GM23248 (cell line): ENCODE data around the gene ZC3H12C. TPM values are rescaled to one million over a fixed set of nuclear protein-coding genes. Genes with fewer than 3 reads are reported as not detected.

Experiments
- DNase-seq: peaks from one replicate; pipeline ENCODE4 v3.0.0-alpha.2; 2015
- H2AFZ ChIP-seq: fragments of 200-600 bp; sonication (generic); 2 replicates; pipeline ENCODE4 v1.6.1; 2016; ENCODE audit warnings: antibody characterized with exemption
- H3F3A ChIP-seq: fragments of 200-600 bp; sonication (generic); 2 replicates; pipeline ENCODE4 v1.6.1; 2016; ENCODE audit warnings: mild to moderate bottlenecking, antibody characterized with exemption, mixed run types; ENCODE audit not compliant: insufficient read depth
- H3K27ac ChIP-seq: fragments of 200-600 bp; sonication (generic); 2 replicates; pipeline ENCODE4 v1.5.1; 2016; ENCODE audit warnings: mild to moderate bottlenecking
- H3K27me3 ChIP-seq: fragments of 200-600 bp; sonication (generic); replicated peaks from 2 replicates; pipeline ENCODE4 v1.6.1; 2016; ENCODE audit warnings: mild to moderate bottlenecking; ENCODE audit not compliant: insufficient read depth
- H3K36me3 ChIP-seq: fragments of 200-600 bp; sonication (generic); 2 replicates; pipeline ENCODE4 v1.6.1; 2016; ENCODE audit warnings: low read depth, mild to moderate bottlenecking
- H3K4me1 ChIP-seq: fragments of 200-600 bp; sonication (generic); 2 replicates; pipeline ENCODE4 v1.6.1; 2016; ENCODE audit warnings: mild to moderate bottlenecking; ENCODE audit not compliant: insufficient read depth
- H3K4me2 ChIP-seq: fragments of 200-600 bp; sonication (generic); one replicate; pipeline ENCODE4 v1.6.1; 2016; ENCODE audit warnings: mild to moderate bottlenecking; ENCODE audit not compliant: unreplicated experiment
- H3K4me3 ChIP-seq: fragments of 200-600 bp; sonication (generic); 2 replicates; pipeline ENCODE4 v1.5.1; 2016; ENCODE audit warnings: mild to moderate bottlenecking
- H3K79me2 ChIP-seq: fragments of 200-600 bp; sonication (generic); 2 replicates; pipeline ENCODE4 v1.6.1; 2016; ENCODE audit warnings: mild to moderate bottlenecking; ENCODE audit not compliant: insufficient read depth
- H3K9ac ChIP-seq: fragments of 200-600 bp; sonication (generic); 2 replicates; pipeline ENCODE4 v1.6.1; 2016; ENCODE audit warnings: mild to moderate bottlenecking
- H3K9me2 ChIP-seq: fragments of 200-600 bp; sonication (generic); 2 replicates; pipeline ENCODE4 v1.6.1; 2016; ENCODE audit warnings: mixed run types, mild to moderate bottlenecking, moderate library complexity; ENCODE audit not compliant: insufficient read depth
- H3K9me3 ChIP-seq: fragments of 200-600 bp; sonication (generic); one replicate; pipeline ENCODE4 v1.6.1; 2017; ENCODE audit warnings: low read depth
- H4K20me1 ChIP-seq: fragments of 200-600 bp; sonication (generic); 2 replicates; pipeline ENCODE4 v1.6.0; 2016; ENCODE audit not compliant: insufficient read depth
- EZH2 ChIP-seq: fragments of 200-600 bp; sonication (generic); IDR thresholded peaks from 2 replicates; pipeline ENCODE4 v1.6.1; 2018; ENCODE audit warnings: antibody characterized with exemption, mild to moderate bottlenecking; ENCODE audit not compliant: insufficient read depth, poor library complexity, severe bottlenecking
- EZH2phosphoT487 ChIP-seq: fragments of 200-600 bp; sonication (generic); IDR thresholded peaks from 2 replicates; pipeline ENCODE4 v1.6.1; 2018; ENCODE audit warnings: antibody characterized with exemption, moderate library complexity, mild to moderate bottlenecking, low read depth; ENCODE audit not compliant: insufficient read depth
- WGBS, 2 experiments: methylation state at CpG; one replicate each; pipeline ENCODE4 v1.1.6; 2015 to 2017; ENCODE audit warnings: low lambda C conversion rate in 2 of 2, low coverage in 1 of 2; ENCODE audit errors: missing lambda C conversion rate in 2 of 2; 5-methylcytosine and 5-hydroxymethylcytosine counted together
- in situ Hi-C: fragments of 300-500 bp; cut with MboI; formaldehyde crosslinking; loops from 2 replicates; pipeline ENCODE4 v1.15.0; 2020
- polyA plus RNA-seq: library from polyadenylated mRNA; unstranded; fragments of >200 nt; fragmentation: Nextera tagmentation; extraction: Ambion mirVana; gene quantifications from 2 replicates; pipeline ENCODE4 v1.2.1, GENCODE V29; 2016
- total RNA-seq: library from RNA; depleted of rRNA; stranded (reverse); fragments of >200 nt; shearing (Covaris generic); gene quantifications from 2 replicates; pipeline ENCODE4 v1.2.3, GENCODE V29; 2014

ZC3H12C gene
- total and polyA plus RNA-seq, 2 experiments from 2014 or later, result 1.4 to 5.3 TPM

- Histone ChIP-seq H3K79me2 (no peaks in the 10 kb centered on the region), H3K9me3 (no peaks in the 10 kb centered on the region), H3K36me3 (no peaks in the 10 kb centered on the region), H3K4me3 (no peak overlapping the region), H3K4me2 (no peak overlapping the region), H3F3A (no peaks in the 10 kb centered on the region), H2AFZ (no peak overlapping the region), H3K27ac (no peak overlapping the region), H4K20me1 (no peaks in the 10 kb centered on the region), H3K27me3 (no peaks in the 10 kb centered on the region), H3K4me1 (no peaks in the 10 kb centered on the region), H3K9ac (no peak overlapping the region), H3K9me2 (no peaks in the 10 kb centered on the region)
- whole genome bisulfite sequencing, 2 experiments, result 73 to 89% methylated on average over 8 of the region's 8 CpGs
- in situ Hi-C loops, result no loop called here
- TF ChIP-seq EZH2 (no peak), EZH2phosphoT487 (no peak)
- no peak for DNase-seq
Observed at GRCh38 chr11:110050201-110050506, 43.0 kb upstream of the ZC3H12C start.

GRCh38 chr11:110053848-110054414 is 39.3 kb upstream of the ZC3H12C start:
- no peaks in the 10 kb centered on the region for H3K9me2 ChIP-seq
- no peak for DNase-seq
- H2AFZ ChIP-seq, result no peak overlapping the region
- H3K27me3 ChIP-seq, result no peaks in the 10 kb centered on the region
- no peaks in the 10 kb centered on the region for H4K20me1 ChIP-seq
- no peak overlapping the region for H3K9ac ChIP-seq
- H3K4me1 ChIP-seq, result no peaks in the 10 kb centered on the region; the same call in 1 of the 2 replicates
- H3K4me3 ChIP-seq, result no peak overlapping the region
- H3F3A ChIP-seq, result no peaks in the 10 kb centered on the region; the same call in 1 of the 2 replicates
- 90 to 93% methylated on average over 11 of the region's 11 CpGs for WGBS, 2 experiments
- in situ Hi-C loops, result no loop called here
- TF ChIP-seq EZH2, result no peak
- TF ChIP-seq EZH2phosphoT487, result no peak
- no peak overlapping the region for H3K4me2 ChIP-seq
- no peak overlapping the region for H3K27ac ChIP-seq
- no peaks in the 10 kb centered on the region for H3K9me3 ChIP-seq
- H3K36me3 ChIP-seq, result no peaks in the 10 kb centered on the region
- no peaks in the 10 kb centered on the region for H3K79me2 ChIP-seq

- in situ Hi-C loops, result no loop called here
- H3K27me3 ChIP-seq, result no peaks in the 10 kb centered on the region
- no peaks in the 10 kb centered on the region for H3K36me3 ChIP-seq
- no peak overlapping the region for H3K4me3 ChIP-seq
- H3K4me1 ChIP-seq, result peaks cover 28% of the 10 kb centered on the region
- 79 to 85% methylated on average over 2 of the region's 2 CpGs for WGBS, 2 experiments
- H3K27ac ChIP-seq, result no peak overlapping the region
- no peaks in the 10 kb centered on the region for H3K9me3 ChIP-seq
- no peak overlapping the region for H3K4me2 ChIP-seq
- no peak overlapping the region for H2AFZ ChIP-seq
- TF ChIP-seq EZH2, result no peak
- no peak for TF ChIP-seq EZH2phosphoT487
- H3K9ac ChIP-seq, result no peak overlapping the region
- H4K20me1 ChIP-seq, result no peaks in the 10 kb centered on the region
- H3F3A ChIP-seq, result peaks cover 22% of the 10 kb centered on the region
- no peak for DNase-seq
- H3K9me2 ChIP-seq, result no peaks in the 10 kb centered on the region
- no peaks in the 10 kb centered on the region for H3K79me2 ChIP-seq
Observed at GRCh38 chr11:110056956-110057355, 36.2 kb upstream of the ZC3H12C start.

- TF ChIP-seq EZH2phosphoT487 (no peak), EZH2 (no peak)
- no peaks in the 10 kb centered on the region for H3K27me3 ChIP-seq
- DNase-seq, result peak; percentile 78
- peaks cover 22% of the 10 kb centered on the region for H3F3A ChIP-seq
- 1 to 2% methylated on average over 2 of the region's 2 CpGs for WGBS, 2 experiments
- H3K9me2 ChIP-seq, result no peaks in the 10 kb centered on the region
- H3K79me2 ChIP-seq, result no peaks in the 10 kb centered on the region
- H3K36me3 ChIP-seq, result no peaks in the 10 kb centered on the region
- H3K9me3 ChIP-seq, result no peaks in the 10 kb centered on the region
- no peaks in the 10 kb centered on the region for H4K20me1 ChIP-seq
- H3K27ac ChIP-seq, result peak overlapping the region; percentile 69
- peak overlapping the region; percentile 57 for H3K4me2 ChIP-seq
- peak overlapping the region; percentile 49 for H3K4me3 ChIP-seq
- H2AFZ ChIP-seq, result peak overlapping the region; percentile 46; the same call in 1 of the 2 replicates
- in situ Hi-C loops, result no loop called here
- H3K4me1 ChIP-seq, result peaks cover 28% of the 10 kb centered on the region
- no peak overlapping the region for H3K9ac ChIP-seq
Observed at GRCh38 chr11:110059706-110060463, 33.3 kb upstream of the ZC3H12C start.
